Measurements from ENCODE around the gene MAST4.

- no peak for TF ChIP-seq CTCF (IDR thresholded peaks at IDR 0.05)
- TF ChIP-seq POLR2A (IDR thresholded peaks at IDR 0.05), result no peak
Observed at GRCh38 chr5:67085616-67086015, 489.4 kb downstream of the MAST4 start.

All from uterus (tissue), 2 donors.